Upper lobe of left lung (tissue), 6 donors: ENCODE results near the gene NRIP2. TPM values are rescaled to one million over a fixed set of nuclear protein-coding genes. Genes with fewer than 3 reads are reported as not detected.

Experiments
- ATAC-seq, 2 donors: fragments of 200-7000 bp; cut with Tn5 transposase; one replicate each; pipeline ENCODE4 v1.9.1; 2022; ENCODE audit warnings: mild to moderate bottlenecking in 2 of 2, moderate library complexity in 2 of 2; ENCODE audit not compliant: low FRiP score in 2 of 2
- DNase-seq, 2 donors: peaks; one replicate each; pipeline ENCODE4 v3.0.0-alpha.2; 2019 to 2020
- H3K27ac ChIP-seq, 4 donors: fragments of 200-600 bp; sonication (generic); one replicate each; pipeline ENCODE4 v1.5.1; 2016 to 2019
- H3K27me3 ChIP-seq, 4 donors: fragments of 200-600 bp; sonication (generic); one replicate each; pipeline ENCODE4 v1.5.1; 2017 to 2019
- H3K36me3 ChIP-seq, 4 donors: fragments of 200-600 bp; sonication (generic); one replicate each; pipeline ENCODE4 v1.5.1; 2016 to 2019
- H3K4me1 ChIP-seq, 4 donors: fragments of 200-600 bp; sonication (generic); one replicate each; pipeline ENCODE4 v1.5.1; 2018 to 2019
- H3K4me3 ChIP-seq, 4 donors: fragments of 200-600 bp; sonication (generic); one replicate each; pipeline ENCODE4 v1.5.1; 2017 to 2019; ENCODE audit warnings: mild to moderate bottlenecking in 2 of 4, moderate library complexity in 1 of 4
- H3K9me3 ChIP-seq, 4 donors: fragments of 200-600 bp; sonication (generic); one replicate each; pipeline ENCODE4 v1.5.1; 2018 to 2019
- EP300 ChIP-seq, 4 donors: sonication (generic); formaldehyde crosslinking; IDR thresholded peaks; one replicate each; pipeline ENCODE4 v1.5.1; 2017; ENCODE audit warnings: antibody characterized with exemption in 4 of 4, control low read depth in 2 of 4
- POLR2A ChIP-seq, 4 donors: fragments of 450-650 bp; IDR thresholded peaks; one replicate each; pipeline ENCODE4 v1.5.1; 2016 to 2017; ENCODE audit warnings: antibody characterized with exemption in 4 of 4, mild to moderate bottlenecking in 2 of 4
- POLR2AphosphoS5 ChIP-seq, 2 donors: sonication (generic); formaldehyde crosslinking; IDR thresholded peaks; one replicate each; pipeline ENCODE4 v1.5.1; 2017; ENCODE audit warnings: antibody characterized with exemption in 2 of 2
- WGBS, 2 donors: methylation state at CpG; one replicate each; pipeline ENCODE4 v1.1.5; 2017 to 2018; 5-methylcytosine and 5-hydroxymethylcytosine counted together
- total RNA-seq, 6 donors: library from RNA; depleted of rRNA in 4 of 6; stranded (reverse); fragments of >200 nt in 4 of 6; gene quantifications; one replicate each; pipeline versions ENCODE4 v1.1.0 to v1.2.1, GENCODE V29; 2016 to 2021
- TF ChIP-seq, protein P1 (sequence below), 6 experiments: fragments of 450-650 bp in 4 of 6; fragments of 200-600 bp in 2 of 6; sonication (generic) in 2 of 6; IDR thresholded peaks; one replicate each; pipeline ENCODE4 v1.5.1; 2016 to 2019; ENCODE audit warnings: antibody characterized with exemption in 6 of 6
- donor health status: DM: no; HTN: no; CAD: no; lungs with moderate emphysema.
- donor health status: DM: no; HTN: yes; CAD: no; lungs with severe emphysema.

Gene NRIP2
- under 1 TPM in 2 of 6 donors, not detected in 4; 0.23 to 0.74 TPM for total RNA-seq

GRCh38 chr12:2834581-2835491 is at the start of gene NRIP2:
Gene NRIP2, minus strand, starts transcription at chr12:2835035. Its CDS starts 52 bp downstream, at chr12:2834983.
- no peak within 1 kb of the TSS for H3K4me3 ChIP-seq
- DNase-seq (peak in 1 of 2 donors; percentile 68), ATAC-seq (peak in 1 of 2 donors; percentile 49)
- 16 to 24% methylated on average over 16 to 32 of the region's 32 CpGs for WGBS, 2 donors
- TF ChIP-seq POLR2AphosphoS5 (IDR thresholded peaks at IDR 0.05) (no peak), POLR2A (IDR thresholded peaks at IDR 0.05) (no peak), EP300 (IDR thresholded peaks at IDR 0.05) (no peak)
- TF ChIP-seq, protein P1, sequence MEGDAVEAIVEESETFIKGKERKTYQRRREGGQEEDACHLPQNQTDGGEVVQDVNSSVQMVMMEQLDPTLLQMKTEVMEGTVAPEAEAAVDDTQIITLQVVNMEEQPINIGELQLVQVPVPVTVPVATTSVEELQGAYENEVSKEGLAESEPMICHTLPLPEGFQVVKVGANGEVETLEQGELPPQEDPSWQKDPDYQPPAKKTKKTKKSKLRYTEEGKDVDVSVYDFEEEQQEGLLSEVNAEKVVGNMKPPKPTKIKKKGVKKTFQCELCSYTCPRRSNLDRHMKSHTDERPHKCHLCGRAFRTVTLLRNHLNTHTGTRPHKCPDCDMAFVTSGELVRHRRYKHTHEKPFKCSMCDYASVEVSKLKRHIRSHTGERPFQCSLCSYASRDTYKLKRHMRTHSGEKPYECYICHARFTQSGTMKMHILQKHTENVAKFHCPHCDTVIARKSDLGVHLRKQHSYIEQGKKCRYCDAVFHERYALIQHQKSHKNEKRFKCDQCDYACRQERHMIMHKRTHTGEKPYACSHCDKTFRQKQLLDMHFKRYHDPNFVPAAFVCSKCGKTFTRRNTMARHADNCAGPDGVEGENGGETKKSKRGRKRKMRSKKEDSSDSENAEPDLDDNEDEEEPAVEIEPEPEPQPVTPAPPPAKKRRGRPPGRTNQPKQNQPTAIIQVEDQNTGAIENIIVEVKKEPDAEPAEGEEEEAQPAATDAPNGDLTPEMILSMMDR (IDR thresholded peaks at IDR 0.05): no peak
- H3K4me1 ChIP-seq: peaks cover 0 to 12% (median 8%) of the 10 kb centered on the region in 4 donors
- peak within 1 kb of the TSS in 1 of 4 donors; percentile 17 for H3K27ac ChIP-seq
- no peaks in the 10 kb centered on the region for H3K9me3 ChIP-seq
- no peaks in the 10 kb centered on the region for H3K27me3 ChIP-seq
- peaks cover 0 to 19% (median 8%) of the 10 kb centered on the region in 4 donors for H3K36me3 ChIP-seq

DNA sequence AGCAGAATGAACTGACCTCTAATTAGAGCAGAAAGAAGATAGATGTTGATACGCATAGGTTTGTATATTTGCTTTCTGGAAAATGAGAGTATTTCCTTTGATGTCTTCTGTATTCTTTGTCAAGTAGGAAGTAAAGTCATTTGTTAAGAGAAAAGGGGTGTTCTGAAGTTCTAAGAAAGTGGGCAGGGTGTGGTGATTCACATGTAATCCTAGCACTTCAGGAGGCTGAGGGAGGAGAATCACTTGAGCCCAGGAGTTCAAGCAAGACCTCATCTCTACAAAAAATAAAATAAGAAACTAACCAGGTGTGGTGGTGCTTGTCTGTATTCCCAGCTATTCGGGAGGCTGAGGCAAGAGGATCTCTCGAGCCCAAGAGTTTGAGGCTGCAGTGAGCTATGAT is 45.0 kb upstream of the NRIP2 start:
- Histone ChIP-seq H3K27me3 (no peaks in the 10 kb centered on the region), H3K4me1 (peaks cover 19 to 26% (median 21%) of the 10 kb centered on the region in 4 donors), H3K36me3 (no peaks in the 10 kb centered on the region), H3K9me3 (no peaks in the 10 kb centered on the region), H3K27ac (no peak overlapping the region), H3K4me3 (no peak overlapping the region)
- ATAC-seq (no peak), DNase-seq (no peak)
- TF ChIP-seq, protein P1 (IDR thresholded peaks at IDR 0.05): no peak
- TF ChIP-seq POLR2AphosphoS5 (IDR thresholded peaks at IDR 0.05) (no peak), EP300 (IDR thresholded peaks at IDR 0.05) (no peak), POLR2A (IDR thresholded peaks at IDR 0.05) (no peak)
- 94 to 95% methylated on average over 3 of the region's 3 CpGs for WGBS, 2 donors

DNA sequence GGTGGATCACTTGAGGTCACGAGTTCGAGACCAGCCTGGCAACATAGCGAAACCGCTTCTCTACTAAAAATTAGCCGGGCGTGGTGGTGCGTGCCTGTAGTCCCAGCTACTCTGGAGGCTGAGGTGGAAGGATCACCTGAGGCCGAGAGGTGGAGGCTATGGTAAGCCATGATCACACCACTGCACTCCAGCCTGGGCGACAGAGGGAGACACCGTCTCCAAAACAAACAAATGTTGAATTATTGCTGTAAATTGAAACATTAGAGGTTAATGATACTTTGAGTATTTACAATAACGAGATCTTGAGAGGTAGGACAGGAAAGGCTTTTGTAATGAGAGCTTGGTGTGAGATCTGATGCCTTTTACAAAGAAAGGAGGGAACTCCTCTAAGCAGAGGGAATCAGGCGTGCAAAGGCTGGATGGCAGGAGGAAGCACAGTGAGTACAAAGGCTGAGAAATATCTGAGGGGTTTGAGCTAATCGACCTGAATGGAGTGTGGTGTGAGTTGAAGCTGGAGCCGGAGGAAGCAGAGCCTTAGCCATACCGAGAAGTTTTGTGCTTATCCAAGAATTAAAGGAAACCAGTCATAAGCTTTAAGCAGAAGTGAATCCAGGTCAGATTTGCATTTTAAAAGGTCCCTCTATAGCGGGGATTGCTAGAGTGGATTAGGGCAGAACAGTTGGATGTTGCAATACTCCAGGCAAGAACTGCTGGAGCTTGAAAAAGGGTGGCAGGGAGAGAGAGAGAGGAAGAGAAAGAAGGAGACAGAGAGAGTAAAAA is 43.3 kb upstream of the NRIP2 start:
- TF ChIP-seq POLR2A (IDR thresholded peaks at IDR 0.05) (no peak), POLR2AphosphoS5 (IDR thresholded peaks at IDR 0.05) (no peak), EP300 (IDR thresholded peaks at IDR 0.05) (no peak)
- TF ChIP-seq, protein P1 (IDR thresholded peaks at IDR 0.05): no peak
- Histone ChIP-seq H3K4me1 (peaks cover 19 to 26% (median 21%) of the 10 kb centered on the region in 4 donors), H3K27me3 (no peaks in the 10 kb centered on the region), H3K27ac (peak overlapping the region; percentile 91 to 96 (median 94)), H3K4me3 (peak overlapping the region in 3 of 4 donors; percentile 64 to 98 (median 92)), H3K9me3 (no peaks in the 10 kb centered on the region), H3K36me3 (no peaks in the 10 kb centered on the region)
- WGBS, 2 donors: 35 to 46% methylated on average over 16 of the region's 16 CpGs
- ATAC-seq (peak; percentile 24 to 55), DNase-seq (no peak)

DNA sequence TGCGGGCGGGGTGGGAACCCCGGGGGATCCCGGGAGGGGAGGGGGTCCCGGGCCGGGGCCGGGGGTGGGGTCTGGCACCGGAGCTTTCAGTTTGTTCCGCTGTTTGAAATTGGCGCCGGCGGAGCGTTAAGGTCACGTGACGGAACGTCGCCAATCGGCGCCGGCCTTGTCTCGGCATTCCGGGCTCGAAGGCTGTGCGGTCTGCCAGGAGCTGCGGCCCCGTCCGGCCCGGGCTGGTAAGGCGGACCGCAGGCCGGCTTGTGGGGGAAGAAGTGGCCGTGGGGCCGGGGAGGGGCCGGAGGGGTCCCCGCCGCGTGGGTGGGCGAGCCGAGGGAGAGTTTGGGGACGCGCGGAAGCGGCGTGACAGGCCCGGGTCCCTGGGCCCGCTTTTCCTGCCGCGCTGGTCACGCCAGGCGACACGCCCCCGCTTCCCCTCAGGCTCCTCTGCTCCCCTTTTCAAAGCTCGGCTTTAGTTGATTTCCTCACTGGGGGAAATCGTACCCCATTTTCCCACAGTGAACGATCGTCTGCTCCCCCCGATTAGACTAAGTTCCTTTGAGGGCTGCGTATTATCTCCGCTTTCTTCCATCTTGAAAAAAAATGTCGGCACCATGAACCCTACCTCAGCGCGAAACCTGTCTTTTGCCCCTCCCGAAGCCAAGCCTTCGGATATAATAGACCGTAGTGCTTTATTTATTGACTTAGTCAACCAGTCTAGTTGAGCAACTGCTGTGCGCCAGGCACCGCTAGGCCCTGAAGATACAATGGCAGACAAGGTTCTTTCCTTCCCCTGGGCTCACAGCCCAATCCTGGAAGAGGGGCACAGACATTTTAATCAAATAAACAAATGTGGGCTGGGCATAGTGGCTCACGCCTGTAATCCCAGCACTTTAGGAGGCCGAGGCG is 42.5 kb upstream of the NRIP2 start, which contains the start of the genes FOXM1 and RHNO1:
FOXM1 (minus strand) TSS at position 128 of the 906 bp plus-strand sequence. CDS start 2,696 bp downstream, outside the sequence.
RHNO1 (plus strand) TSS at position 177 of the 906 bp plus-strand sequence. CDS start 8,144 bp downstream, outside the sequence.
- peak; percentile 92 to 97 for DNase-seq
- H3K4me3 ChIP-seq: peak within 1 kb of the TSS; percentile 64 to 98 (median 90)
- no peaks in the 10 kb centered on the region for H3K27me3 ChIP-seq
- no peaks in the 10 kb centered on the region for H3K9me3 ChIP-seq
- H3K4me1 ChIP-seq: peaks cover 19 to 26% (median 21%) of the 10 kb centered on the region in 4 donors
- peak; percentile 89 to 96 for ATAC-seq
- peak within 1 kb of the TSS; percentile 91 to 96 (median 94) for H3K27ac ChIP-seq
- 0 to 2% methylated on average over 23 to 38 of the region's 70 CpGs for WGBS, 2 donors
- TF ChIP-seq EP300 (IDR thresholded peaks at IDR 0.05): no peak
- TF ChIP-seq POLR2AphosphoS5 (IDR thresholded peaks at IDR 0.05): peak; percentile 81
- peak in 3 of 4 donors; percentile 51 to 79 (median 67) for TF ChIP-seq POLR2A (IDR thresholded peaks at IDR 0.05)
- TF ChIP-seq, protein P1 (IDR thresholded peaks at IDR 0.05): peak in 4 of 6 experiments; percentile 5 to 44 (median 19)
- H3K36me3 ChIP-seq: no peaks in the 10 kb centered on the region
